HL-60 (cell line): ENCODE data around the gene RBM23.

ENCODE experiments used
- CTCF ChIP-seq: IDR thresholded peaks from one replicate; pipeline ENCODE4 v1.5.1; 2011; ENCODE audit warnings: low read length, control low read depth, inconsistent platforms; ENCODE audit not compliant: insufficient read depth
- GABPA ChIP-seq: IDR thresholded peaks from 2 replicates; pipeline ENCODE4 v1.6.1; 2012; ENCODE audit warnings: low read depth
- POLR2AphosphoS5 ChIP-seq: IDR thresholded peaks from 2 replicates; pipeline ENCODE4 v1.6.1; 2012; ENCODE audit warnings: low read depth
- REST ChIP-seq: IDR thresholded peaks from 2 replicates; pipeline ENCODE4 v1.6.1; 2012; ENCODE audit warnings: low read depth; ENCODE audit not compliant: insufficient replicate concordance
- SPI1 ChIP-seq: IDR thresholded peaks from 2 replicates; pipeline ENCODE4 v1.6.1; 2012; ENCODE audit warnings: low read depth, mild to moderate bottlenecking, borderline replicate concordance

GRCh38 chr14:22896760-22897159 lies 22.2 kb downstream of the RBM23 start:
- TF ChIP-seq CTCF (no peak), GABPA (no peak), REST (no peak), POLR2AphosphoS5 (no peak), SPI1 (no peak)
